ENCODE measurements around the gene ALDH4A1.

ALDH4A1 gene

DNA sequence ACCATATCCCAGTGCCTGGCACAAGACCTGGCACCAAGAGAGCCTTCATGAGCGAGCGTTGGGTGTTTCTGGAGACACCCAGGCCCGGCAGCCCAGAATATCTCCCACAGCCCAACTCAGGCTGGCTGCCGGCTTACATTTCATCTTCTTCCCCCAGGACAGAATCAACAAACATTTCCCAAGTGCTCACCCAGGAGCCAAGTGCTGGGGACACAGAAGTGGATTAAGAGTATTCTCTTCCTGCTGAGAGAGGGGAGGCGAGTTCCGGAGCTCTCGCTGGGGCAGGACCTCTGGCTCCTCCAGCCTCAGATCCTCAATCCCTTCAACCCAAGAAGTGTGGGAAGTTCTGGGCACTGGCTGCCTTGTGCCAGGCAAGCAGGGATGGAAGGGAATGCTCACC is 30.5 kb upstream of the ALDH4A1 start:
- no peak for DNase-seq (ENCODE audit: low read depth)
- no peak for TF ChIP-seq CTCF (conservative IDR thresholded peaks at IDR 0.05; ENCODE audit: low read depth, low read length)
- no peak overlapping the region for H3K4me3 ChIP-seq (ENCODE audit: low read length)

DNA sequence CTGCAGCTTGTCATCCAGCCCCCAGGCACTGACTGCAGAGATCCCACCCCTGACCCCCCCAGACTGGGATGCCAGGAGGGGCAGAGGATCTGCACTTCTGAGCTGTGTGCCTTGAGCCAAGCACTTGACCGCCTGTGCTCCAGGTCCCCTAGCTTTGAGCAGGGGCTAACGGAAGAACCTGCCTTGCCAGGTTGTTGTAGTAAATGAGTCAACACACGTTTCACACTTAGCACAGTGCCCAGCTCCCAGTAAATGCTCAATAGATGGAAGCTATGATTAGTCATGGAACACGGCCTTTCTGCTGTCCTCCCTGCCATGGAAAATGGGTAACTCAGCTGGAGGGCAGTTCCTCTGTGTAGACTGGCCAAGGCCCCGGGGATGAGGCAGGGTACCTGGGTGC is 30.0 kb upstream of the ALDH4A1 start:
- DNase-seq (ENCODE audit: low read depth): no peak
- no peak for TF ChIP-seq CTCF (conservative IDR thresholded peaks at IDR 0.05; ENCODE audit: low read depth, low read length)
- H3K4me3 ChIP-seq (ENCODE audit: low read length): no peak overlapping the region

DNA sequence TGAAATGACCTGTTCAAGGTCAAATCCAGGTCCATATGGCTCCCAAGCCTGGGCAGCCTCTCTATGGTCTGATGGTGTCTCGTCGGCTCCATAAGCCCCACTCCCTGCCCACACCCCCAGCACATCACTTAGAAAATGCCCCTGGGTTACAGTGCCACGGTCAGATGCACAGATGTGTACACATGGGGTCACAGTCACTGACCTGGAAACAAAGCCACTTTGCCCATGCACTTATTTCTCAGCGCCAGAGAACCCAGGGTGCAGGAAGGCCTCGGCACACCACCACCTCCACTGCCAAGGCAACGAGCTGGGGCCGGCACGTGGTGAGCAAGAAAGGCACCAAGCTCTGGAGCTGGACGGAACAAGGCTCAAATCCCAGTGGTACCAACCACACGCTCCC is 29.4 kb upstream of the ALDH4A1 start:
- no peak overlapping the region for H3K4me3 ChIP-seq (ENCODE audit: low read length)
- DNase-seq (ENCODE audit: low read depth): no peak
- no peak for TF ChIP-seq CTCF (conservative IDR thresholded peaks at IDR 0.05; ENCODE audit: low read depth, low read length)

- no peak for TF ChIP-seq CTCF (conservative IDR thresholded peaks at IDR 0.05; ENCODE audit: low read depth, low read length)
- no peak overlapping the region for H3K4me3 ChIP-seq (ENCODE audit: low read length)
- DNase-seq (ENCODE audit: low read depth): no peak
Observed at GRCh38 chr1:18929686-18930085, 27.3 kb upstream of the ALDH4A1 start.

- H3K4me3 ChIP-seq (ENCODE audit: low read length): no peak overlapping the region
- TF ChIP-seq CTCF (conservative IDR thresholded peaks at IDR 0.05; ENCODE audit: low read depth, low read length): no peak
- no peak for DNase-seq (ENCODE audit: low read depth)
Observed at GRCh38 chr1:18928985-18929384, 26.6 kb upstream of the ALDH4A1 start.

DNA sequence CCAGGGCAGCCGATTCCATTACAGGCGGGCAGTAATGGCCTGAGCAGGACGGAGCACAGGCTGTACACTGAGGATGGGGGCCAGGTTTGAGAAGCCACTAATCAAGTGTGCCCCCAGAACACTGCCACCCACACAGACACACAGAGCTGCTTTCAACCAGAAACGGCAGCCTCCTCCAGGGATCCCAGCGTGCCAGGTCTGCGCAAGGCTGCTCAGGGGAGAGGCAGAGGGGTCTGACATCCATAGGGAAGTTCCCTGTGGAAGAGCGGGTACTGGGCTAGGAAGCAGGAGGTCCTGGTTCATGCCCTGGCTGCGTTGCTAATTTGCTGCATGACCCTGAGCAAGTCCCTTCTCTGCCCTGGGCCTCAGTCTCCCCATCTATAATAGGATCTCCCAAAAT is 26.1 kb upstream of the ALDH4A1 start:
- no peak for DNase-seq (ENCODE audit: low read depth)
- TF ChIP-seq CTCF (conservative IDR thresholded peaks at IDR 0.05; ENCODE audit: low read depth, low read length): no peak

DNA sequence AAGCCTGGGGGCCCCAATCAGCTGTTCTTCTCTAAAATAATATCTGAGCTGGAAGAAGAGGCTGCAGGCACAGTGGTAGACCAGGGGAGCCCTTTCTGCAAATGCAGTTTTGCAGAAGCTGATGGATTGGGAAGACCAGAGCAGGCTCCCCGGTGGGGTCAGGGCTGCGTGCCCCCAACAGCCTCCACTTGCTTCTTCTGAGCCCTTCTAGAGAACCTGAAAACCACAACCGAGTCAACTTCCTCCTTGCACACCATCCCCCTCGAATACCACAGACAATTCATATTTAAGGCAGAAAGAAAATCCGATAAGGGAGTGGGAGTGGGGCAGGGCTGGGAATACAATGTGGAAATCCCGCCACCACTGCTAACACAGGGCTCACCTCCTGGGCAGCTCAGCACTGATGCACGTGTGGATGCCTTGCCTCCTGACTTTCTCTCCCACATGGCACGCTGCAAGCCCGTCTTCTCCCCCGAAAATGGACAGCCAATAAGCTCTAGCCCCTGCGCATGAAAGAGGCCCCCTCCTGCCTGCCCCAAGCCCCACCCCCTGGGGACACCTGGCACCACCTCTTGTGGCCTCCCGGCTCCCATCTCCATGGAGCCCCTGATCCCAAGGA is 25.4 kb upstream of the ALDH4A1 start:
- no peak for TF ChIP-seq CTCF (conservative IDR thresholded peaks at IDR 0.05; ENCODE audit: low read depth, low read length)
- DNase-seq (ENCODE audit: low read depth): no peak
- H3K4me3 ChIP-seq (ENCODE audit: low read length): no peak overlapping the region

More for the DNA sequence above, 26.1 kb upstream of the ALDH4A1 start:
- H3K4me3 ChIP-seq (ENCODE audit: low read length): no peak overlapping the region

All from retinal pigment epithelial cell (primary cell).